HepG2 (cell line): ENCODE measurements around the gene KIF27. TPM values are rescaled to one million over a fixed set of nuclear protein-coding genes. Genes with fewer than 3 reads are reported as not detected.

Source experiments
- ARID2 ChIP-seq: sonication (generic); formaldehyde crosslinking; IDR thresholded peaks from 2 replicates; pipeline ENCODE4 v1.8.1; 2022; ENCODE audit warnings: mild to moderate bottlenecking, missing genetic modification reagents, borderline replicate concordance
- ARNTL ChIP-seq: sonication (generic); formaldehyde crosslinking; IDR thresholded peaks from 2 replicates; pipeline ENCODE4 v1.4.0; 2020; ENCODE audit warnings: mild to moderate bottlenecking, missing genetic modification reagents
- CBX2 ChIP-seq, 2 experiments: fragments of 200-600 bp in 1 of 2; sonication (generic); formaldehyde crosslinking in 1 of 2; IDR thresholded peaks; 2 replicates each; pipeline versions ENCODE4 v1.7.0 to v1.8.1; 2018 to 2022; ENCODE audit warnings: low read depth in 2 of 2, low read length in 1 of 2, mild to moderate bottlenecking in 1 of 2, missing genetic modification reagents in 1 of 2
- DNMT3B ChIP-seq: conservative IDR thresholded peaks from 2 replicates; pipeline ENCODE4 v1.6.1; 2016; ENCODE audit warnings: missing biosample characterization, control low read depth
- EHMT2 ChIP-seq: fragments of 200-600 bp; sonication (generic); IDR thresholded peaks from 2 replicates; pipeline ENCODE4 v1.7.0; 2017; ENCODE audit warnings: antibody characterized with exemption, low read depth, low read length, borderline replicate concordance
- ELF4 ChIP-seq: sonication (generic); formaldehyde crosslinking; IDR thresholded peaks from 2 replicates; pipeline ENCODE4 v1.5.0; 2020; ENCODE audit warnings: missing genetic modification reagents, mild to moderate bottlenecking, moderate library complexity, borderline replicate concordance
- ISL2 ChIP-seq: sonication (generic); formaldehyde crosslinking; IDR thresholded peaks from 2 replicates; pipeline ENCODE4 v1.5.0; 2020; ENCODE audit warnings: missing genetic modification reagents
- MBNL3 ChIP-seq: fragments of 250-450 bp; sonication (Bioruptor Pico); conservative IDR thresholded peaks from 2 replicates; pipeline ENCODE4 v1.8.0; 2022; ENCODE audit warnings: mild to moderate bottlenecking, inconsistent platforms
- NBN ChIP-seq: fragments of 450-650 bp; conservative IDR thresholded peaks from 2 replicates; pipeline ENCODE4 v1.6.1; 2017
- ONECUT2 ChIP-seq: sonication (generic); formaldehyde crosslinking; IDR thresholded peaks from 2 replicates; pipeline ENCODE4 v1.4.0; 2020; ENCODE audit warnings: missing genetic modification reagents
- PHB2 ChIP-seq: fragments of 450-650 bp; IDR thresholded peaks from 2 replicates; pipeline ENCODE4 v1.6.1; 2018; ENCODE audit not compliant: partially characterized antibody
- POGZ ChIP-seq: sonication (generic); formaldehyde crosslinking; IDR thresholded peaks from 2 replicates; pipeline ENCODE4 v1.4.0; 2020; ENCODE audit warnings: mild to moderate bottlenecking, missing genetic modification reagents
- PREB ChIP-seq: sonication (generic); formaldehyde crosslinking; IDR thresholded peaks from 2 replicates; pipeline ENCODE4 v1.4.0; 2020; ENCODE audit warnings: missing genetic modification reagents
- SMAD1 ChIP-seq: sonication (generic); formaldehyde crosslinking; IDR thresholded peaks from 2 replicates; pipeline ENCODE4 v1.4.0; 2020; ENCODE audit warnings: missing genetic modification reagents, low read depth, mild to moderate bottlenecking, borderline replicate concordance
- ZBTB10 ChIP-seq: sonication (generic); formaldehyde crosslinking; IDR thresholded peaks from 2 replicates; pipeline ENCODE4 v1.4.0; 2020; ENCODE audit warnings: missing genetic modification reagents, borderline replicate concordance
- ZMYM3 ChIP-seq: sonication (generic); formaldehyde crosslinking; IDR thresholded peaks from 2 replicates; pipeline ENCODE4 v1.5.1; 2020; ENCODE audit warnings: mild to moderate bottlenecking, missing genetic modification reagents
- ZNF235 ChIP-seq: sonication (generic); formaldehyde crosslinking; IDR thresholded peaks from 2 replicates; pipeline ENCODE4 v1.8.1; 2023; ENCODE audit warnings: mild to moderate bottlenecking, missing genetic modification reagents, borderline replicate concordance
- ZNF441 ChIP-seq: sonication (generic); formaldehyde crosslinking; IDR thresholded peaks from 2 replicates; pipeline ENCODE4 v1.7.0; 2021; ENCODE audit warnings: missing genetic modification reagents, borderline replicate concordance
- ZNF567 ChIP-seq: sonication (generic); formaldehyde crosslinking; IDR thresholded peaks from 2 replicates; pipeline ENCODE4 v1.8.1; 2023; ENCODE audit warnings: mild to moderate bottlenecking, missing genetic modification reagents, borderline replicate concordance
- ZNF616 ChIP-seq: sonication (generic); formaldehyde crosslinking; IDR thresholded peaks from 2 replicates; pipeline ENCODE4 v1.5.0; 2020; ENCODE audit warnings: low read depth, mild to moderate bottlenecking, missing genetic modification reagents
- ZNF670 ChIP-seq: sonication (generic); formaldehyde crosslinking; IDR thresholded peaks from 2 replicates; pipeline ENCODE4 v1.8.0; 2022; ENCODE audit warnings: mild to moderate bottlenecking, missing genetic modification reagents, borderline replicate concordance
- ZSCAN29 ChIP-seq: sonication (generic); formaldehyde crosslinking; conservative IDR thresholded peaks from 2 replicates; pipeline ENCODE4 v1.4.0; 2020; ENCODE audit warnings: mild to moderate bottlenecking, missing genetic modification reagents
- polyA plus RNA-seq, 8 experiments: library from polyadenylated mRNA; depleted of rRNA in 3 of 8; stranded (reverse) in 7 of 8; unstranded in 1 of 8; fragments of >200 nt; fragmentation: Illumina TruSeq in 4 of 8; extraction: Trizol in 4 of 8; gene quantifications; 2 replicates each; pipeline versions ENCODE4 v1.2.1 to v1.2.3, GENCODE V29; 2011 to 2016; ENCODE audit warnings: low read depth in 4 of 8, missing spikeins in 1 of 8, mixed read lengths in 1 of 8; ENCODE audit not compliant: insufficient read depth in 1 of 8
- total RNA-seq, 5 experiments: library from RNA; depleted of rRNA; stranded (reverse); fragments of >200 nt; fragmentation: Illumina TruSeq; extraction: Trizol; gene quantifications; 2 replicates each; pipeline ENCODE4 v1.2.3, GENCODE V29; 2016; ENCODE audit warnings: low read depth in 1 of 5
- TF ChIP-seq, protein P1 (sequence below): sonication (generic); formaldehyde crosslinking; IDR thresholded peaks from 2 replicates; pipeline ENCODE4 v1.5.0; 2020; ENCODE audit warnings: missing genetic modification reagents

KIF27 gene
- total and polyA plus RNA-seq, 2 of the 13 experiments (the other 11 are each of a cell fraction or from before 2014, with no cell fraction given) = 0.95 to 4.1 TPM

GRCh38 chr9:83920927-83921707, at the start of gene KIF27 (continued):
- TF ChIP-seq SMAD1 (CRISPR knock-in tag) (no peak), PHB2 (no peak), ZMYM3 (no peak), ZNF441 (peak; percentile 61; the same call in 1 of the 2 replicates), ISL2 (CRISPR knock-in tag) (no peak), EHMT2 (no peak), ARNTL (CRISPR knock-in tag) (0 out of 2 replicates have a peak, but pooled peaks have one; percentile 36), ELF4 (CRISPR knock-in tag) (0 out of 2 replicates have a peak, but pooled peaks have one; percentile 31), MBNL3 (CRISPR knock-in tag) (no peak), NBN (no peak), ZSCAN29 (no peak; the same call in 1 of the 2 replicates), CBX2 (IDR thresholded peaks at IDR 0.05; ENCODE audit: low read depth, low read length) (no peak), CBX2 (CRISPR knock-in tag; IDR thresholded peaks at IDR 0.05; ENCODE audit: low read depth) (no peak), ONECUT2 (peak; percentile 45; the same call in 1 of the 2 replicates), PREB (no peak), ARID2 (CRISPR knock-in tag) (peak; percentile 93), ZBTB10 (peak; percentile 84; the same call in 1 of the 2 replicates), POGZ (CRISPR knock-in tag) (no peak), ZNF670 (CRISPR knock-in tag) (no peak), ZNF567 (no peak), DNMT3B (CRISPR knock-in tag) (0 out of 2 replicates have a peak, but pooled peaks have one; percentile 49), ZNF235 (CRISPR knock-in tag) (no peak), ZNF616 (CRISPR knock-in tag) (peak; percentile 80; the same call in 1 of the 2 replicates)
- TF ChIP-seq, protein P1, sequence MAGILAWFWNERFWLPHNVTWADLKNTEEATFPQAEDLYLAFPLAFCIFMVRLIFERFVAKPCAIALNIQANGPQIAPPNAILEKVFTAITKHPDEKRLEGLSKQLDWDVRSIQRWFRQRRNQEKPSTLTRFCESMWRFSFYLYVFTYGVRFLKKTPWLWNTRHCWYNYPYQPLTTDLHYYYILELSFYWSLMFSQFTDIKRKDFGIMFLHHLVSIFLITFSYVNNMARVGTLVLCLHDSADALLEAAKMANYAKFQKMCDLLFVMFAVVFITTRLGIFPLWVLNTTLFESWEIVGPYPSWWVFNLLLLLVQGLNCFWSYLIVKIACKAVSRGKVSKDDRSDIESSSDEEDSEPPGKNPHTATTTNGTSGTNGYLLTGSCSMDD (CRISPR knock-in tag) = 0 out of 2 replicates have a peak, but pooled peaks have one; percentile 53
